Endothelial cell (in vitro differentiated cells): Measurements from ENCODE around the gene STARD13. TPM values are rescaled to one million over a fixed set of nuclear protein-coding genes. Genes with fewer than 3 reads are reported as not detected.

Experiments used
- DNase-seq: peaks from one replicate; pipeline ENCODE4 v3.0.0; 2021; ENCODE audit warnings: low spot score
- H3K27ac Mint-ChIP-seq: one replicate; pipeline ENCODE4 v1.8.0; 2021; ENCODE audit warnings: mixed read lengths, inconsistent platforms; ENCODE audit not compliant: unreplicated experiment
- H3K27me3 Mint-ChIP-seq: one replicate; pipeline ENCODE4 v1.8.0; 2021; ENCODE audit warnings: mild to moderate bottlenecking, moderate library complexity, mixed read lengths, inconsistent platforms; ENCODE audit not compliant: unreplicated experiment
- H3K36me3 Mint-ChIP-seq: one replicate; pipeline ENCODE4 v1.8.0; 2021; ENCODE audit warnings: mild to moderate bottlenecking, low read depth, mixed read lengths, inconsistent platforms; ENCODE audit not compliant: unreplicated experiment
- H3K4me1 Mint-ChIP-seq: one replicate; pipeline ENCODE4 v1.8.0; 2021; ENCODE audit warnings: mild to moderate bottlenecking, mixed read lengths, inconsistent platforms; ENCODE audit not compliant: unreplicated experiment
- H3K4me3 Mint-ChIP-seq: one replicate; pipeline ENCODE4 v1.8.0; 2021; ENCODE audit warnings: mild to moderate bottlenecking, mixed read lengths, inconsistent platforms; ENCODE audit not compliant: unreplicated experiment
- H3K9me3 Mint-ChIP-seq: one replicate; pipeline ENCODE4 v1.8.0; 2021; ENCODE audit warnings: mixed read lengths, inconsistent platforms; ENCODE audit not compliant: unreplicated experiment
- CTCF ChIP-seq: fragments of 200-600 bp; sonication (generic); IDR thresholded peaks from one replicate; pipeline ENCODE4 v1.5.0; 2021; ENCODE audit warnings: antibody characterized with exemption; ENCODE audit not compliant: unreplicated experiment
- total RNA-seq: library from RNA; stranded (reverse); fragmentation: NEBNext Ultra II Directional; extraction: Animal tissue kit (Norgen Biotek cat#: 25700); gene quantifications from one replicate; pipeline ENCODE4 v1.2.1, GENCODE V29; 2021; ENCODE audit not compliant: unreplicated experiment

The STARD13 gene
- total RNA-seq, 1 donor from 2014 or later = 63.8 TPM

- H3K36me3 Mint-ChIP-seq = no peaks in the 10 kb centered on the region
- TF ChIP-seq CTCF = no peak
- DNase-seq = no peak
- peaks cover 3% of the 10 kb centered on the region for H3K27me3 Mint-ChIP-seq
- H3K4me3 Mint-ChIP-seq = no peak overlapping the region
- H3K4me1 Mint-ChIP-seq = peaks cover 31% of the 10 kb centered on the region
- no peaks in the 10 kb centered on the region for H3K9me3 Mint-ChIP-seq
- no peak overlapping the region for H3K27ac Mint-ChIP-seq
These were observed 24.0 kb downstream of the STARD13 start for GRCh38 chr13:33261387-33262061.

- H3K36me3 Mint-ChIP-seq = no peaks in the 10 kb centered on the region
- TF ChIP-seq CTCF = no peak
These were observed 25.1 kb downstream of the STARD13 start for GRCh38 chr13:33260168-33261098.

GRCh38 chr13:33259296-33259695, 26.3 kb downstream of the STARD13 start:
- TF ChIP-seq CTCF = no peak
- H3K9me3 Mint-ChIP-seq = no peaks in the 10 kb centered on the region
- DNase-seq = no peak
- H3K27me3 Mint-ChIP-seq = peaks cover 2% of the 10 kb centered on the region
- no peak overlapping the region for H3K27ac Mint-ChIP-seq
- no peak overlapping the region for H3K4me3 Mint-ChIP-seq
- no peaks in the 10 kb centered on the region for H3K36me3 Mint-ChIP-seq
- peaks cover 34% of the 10 kb centered on the region for H3K4me1 Mint-ChIP-seq

More at GRCh38 chr13:33260168-33261098, 25.1 kb downstream of the STARD13 start:
- Mint-ChIP-seq H3K4me1 (peaks cover 36% of the 10 kb centered on the region), H3K27me3 (peaks cover 3% of the 10 kb centered on the region), H3K4me3 (no peak overlapping the region), H3K9me3 (no peaks in the 10 kb centered on the region), H3K27ac (no peak overlapping the region)
- no peak for DNase-seq

- Mint-ChIP-seq H3K4me3 (no peak overlapping the region), H3K9me3 (no peaks in the 10 kb centered on the region), H3K27ac (no peak overlapping the region), H3K27me3 (peaks cover 2% of the 10 kb centered on the region), H3K36me3 (peaks cover 3% of the 10 kb centered on the region), H3K4me1 (peaks cover 31% of the 10 kb centered on the region)
- no peak for TF ChIP-seq CTCF
- DNase-seq = no peak
These were observed 26.8 kb downstream of the STARD13 start for GRCh38 chr13:33258808-33259193.
